GM18519 (cell line): Measurements from ENCODE around the gene CALN1.

Experiments
- ATAC-seq: cut with Tn5 transposase; IDR thresholded peaks from one replicate; pipeline ENCODE4 v1.9.1; 2021; ENCODE audit warnings: mild to moderate bottlenecking, moderate library complexity; ENCODE audit not compliant: unreplicated experiment, low FRiP score

Gene CALN1

GRCh38 chr7:72275382-72276070 is 136.6 kb downstream of the CALN1 start:
- ATAC-seq, result no peak

- ATAC-seq, result no peak
Measured at GRCh38 chr7:72272479-72272878, 139.7 kb downstream of the CALN1 start.

- ATAC-seq, result no peak
Measured at GRCh38 chr7:72268796-72269195, 143.3 kb downstream of the CALN1 start.

GRCh38 chr7:72268090-72268489 is 144.0 kb downstream of the CALN1 start:
- no peak for ATAC-seq

- no peak for ATAC-seq
Measured at GRCh38 chr7:72267291-72267800, 144.8 kb downstream of the CALN1 start.

GRCh38 chr7:72266771-72267170 is 145.4 kb downstream of the CALN1 start:
- no peak for ATAC-seq

GRCh38 chr7:72265071-72265904 is 146.8 kb downstream of the CALN1 start:
- ATAC-seq, result no peak

GRCh38 chr7:72260406-72260805 is 151.7 kb downstream of the CALN1 start:
- ATAC-seq, result no peak

GRCh38 chr7:72258074-72258473 is 154.1 kb downstream of the CALN1 start:
- ATAC-seq, result no peak

- no peak for ATAC-seq
Measured at GRCh38 chr7:72254455-72254854, 157.7 kb downstream of the CALN1 start.

- no peak for ATAC-seq
Measured at GRCh38 chr7:72249106-72249505, 163.0 kb downstream of the CALN1 start.

- no peak for ATAC-seq
Measured at GRCh38 chr7:72244826-72245398, 167.2 kb downstream of the CALN1 start.

- no peak for ATAC-seq
Measured at GRCh38 chr7:72243329-72243728, 168.8 kb downstream of the CALN1 start.

GRCh38 chr7:72235351-72235750 is 176.8 kb downstream of the CALN1 start:
- no peak for ATAC-seq

- ATAC-seq, result no peak
Measured at GRCh38 chr7:72234086-72234485, 178.1 kb downstream of the CALN1 start.

- ATAC-seq, result no peak
Measured at GRCh38 chr7:72230281-72230680, 181.9 kb downstream of the CALN1 start.

GRCh38 chr7:72223351-72223750 is 188.8 kb downstream of the CALN1 start:
- ATAC-seq, result no peak

- ATAC-seq, result no peak
Measured at GRCh38 chr7:72222136-72222535, 190.0 kb downstream of the CALN1 start.

GRCh38 chr7:72219500-72219899 is 192.6 kb downstream of the CALN1 start:
- no peak for ATAC-seq

- ATAC-seq, result no peak
Measured at GRCh38 chr7:72217151-72217550, 195.0 kb downstream of the CALN1 start.

GRCh38 chr7:72213769-72214168 is 198.4 kb downstream of the CALN1 start:
- no peak for ATAC-seq
